OCI-M2 (cell line): Measurements from ENCODE around the gene ADARB2.
"Not testable (repeated sequence)": the region's sequence is repeated elsewhere in the genome, so short reads cannot be mapped to it uniquely, and the experiment has no call there.

Experiments
- DNase-seq: peaks from one replicate; lab custom pipeline; 2025; ENCODE audit not compliant: unreplicated experiment; lab: John Stamatoyannopoulos, UW

ADARB2 gene

GRCh38 chr10:1552406-1552805 lies 184.9 kb downstream of the ADARB2 start:
- no peak for DNase-seq

DNA sequence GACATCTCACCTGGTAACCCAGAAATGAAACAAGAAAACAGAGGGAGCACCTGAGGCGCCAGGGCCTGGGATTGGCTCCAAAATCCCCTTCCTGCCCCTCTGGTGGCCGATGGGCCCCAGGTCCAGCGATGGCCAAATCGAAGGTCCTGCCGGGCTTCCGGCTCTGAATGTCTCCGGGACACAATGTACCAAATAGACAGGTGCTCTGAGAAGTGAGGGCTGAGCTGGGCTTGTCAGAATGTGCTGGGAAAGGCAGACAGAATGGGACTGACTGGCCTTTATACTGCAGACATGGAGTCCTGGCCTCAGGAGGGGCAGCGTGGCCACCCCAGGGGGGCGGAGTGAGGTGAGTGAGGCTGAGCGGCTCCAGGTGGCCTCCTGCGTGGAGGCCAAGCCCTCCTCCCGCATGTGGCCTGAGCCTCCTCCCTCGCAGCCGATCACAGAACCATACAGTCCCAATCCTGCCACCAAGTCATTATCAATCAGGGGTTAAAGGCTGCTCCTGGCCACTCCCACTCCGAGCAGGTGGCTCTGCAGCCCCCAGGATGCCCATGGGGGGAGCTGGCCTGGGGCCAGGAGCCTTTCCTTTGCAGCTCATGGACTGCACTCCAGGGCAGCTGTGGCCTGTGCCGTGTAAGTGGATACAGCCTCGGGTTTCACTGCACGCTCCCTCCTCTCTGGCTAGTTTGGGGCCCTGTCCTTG lies 185.5 kb downstream of the ADARB2 start:
- no peak for DNase-seq

- DNase-seq, result no peak
Measured at GRCh38 chr10:1550616-1551015, 186.7 kb downstream of the ADARB2 start.

DNA sequence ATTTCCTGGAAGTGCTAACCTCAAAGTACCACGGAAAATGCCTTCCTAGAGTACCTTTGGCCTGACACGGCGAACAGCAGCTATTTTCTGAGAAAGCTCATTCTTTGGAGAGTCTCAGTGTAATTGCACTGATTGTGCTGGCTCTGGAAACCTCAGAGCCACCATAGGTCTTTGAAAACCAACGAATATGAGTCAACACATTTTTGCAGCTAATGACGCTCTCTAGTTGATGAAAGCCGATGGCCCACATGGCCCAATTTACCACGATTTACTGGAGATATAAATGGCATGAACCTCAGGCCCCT lies 187.1 kb downstream of the ADARB2 start:
- no peak for DNase-seq

DNA sequence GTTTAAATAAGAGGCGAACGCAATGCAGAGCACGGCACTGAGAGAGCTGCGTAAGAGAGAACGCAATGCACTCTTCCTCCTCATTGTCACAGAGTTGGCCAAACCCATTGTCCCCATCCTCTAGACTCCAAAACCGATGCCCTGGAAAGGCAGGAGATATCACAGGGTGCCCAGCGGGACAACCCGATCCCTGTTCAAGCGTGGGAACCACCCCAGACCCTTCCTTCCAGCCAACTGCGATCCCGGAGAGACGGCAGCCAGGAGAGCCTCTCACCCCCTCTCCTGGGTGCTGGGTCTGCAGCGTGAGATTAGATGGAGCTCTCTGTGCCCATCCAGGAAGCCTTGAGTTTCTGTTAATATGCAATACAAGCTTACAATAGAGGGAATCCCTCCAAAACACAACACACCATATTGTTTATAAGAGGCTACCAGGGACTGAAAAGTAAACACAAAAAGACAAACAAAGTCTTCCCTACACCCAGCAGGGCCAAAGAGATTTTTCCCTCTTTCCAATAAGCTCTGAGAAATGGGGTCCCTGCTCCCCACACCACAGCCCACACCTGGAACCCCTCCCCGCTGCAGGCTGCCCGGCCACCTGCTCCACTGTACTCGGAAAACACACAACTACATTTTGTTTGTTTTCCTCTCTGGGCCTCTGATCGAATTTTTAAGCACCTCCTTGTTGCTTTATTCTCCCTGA lies 187.6 kb downstream of the ADARB2 start:
- DNase-seq, result no peak

- DNase-seq, result no peak
Measured at GRCh38 chr10:1548596-1548995, 188.7 kb downstream of the ADARB2 start.

DNA sequence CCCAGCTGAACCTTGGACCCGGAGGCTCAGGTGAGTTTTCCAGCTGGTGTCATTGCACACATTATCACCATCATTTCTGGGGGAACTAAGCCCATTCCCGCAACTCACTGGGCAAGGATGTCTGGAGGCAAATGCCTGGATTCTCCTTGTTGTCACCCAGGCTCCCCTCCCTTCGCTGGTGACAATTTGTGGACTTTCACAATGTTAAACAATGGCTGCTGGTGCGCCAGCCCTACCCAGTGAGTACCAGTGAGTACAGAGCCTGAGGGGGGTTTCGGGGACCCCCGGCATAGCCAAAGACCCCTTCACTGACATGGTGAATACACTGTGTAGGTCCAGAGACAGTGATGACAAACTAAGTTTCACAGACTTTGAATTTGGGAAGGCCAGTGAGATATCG lies 189.2 kb downstream of the ADARB2 start:
- no peak for DNase-seq

DNA sequence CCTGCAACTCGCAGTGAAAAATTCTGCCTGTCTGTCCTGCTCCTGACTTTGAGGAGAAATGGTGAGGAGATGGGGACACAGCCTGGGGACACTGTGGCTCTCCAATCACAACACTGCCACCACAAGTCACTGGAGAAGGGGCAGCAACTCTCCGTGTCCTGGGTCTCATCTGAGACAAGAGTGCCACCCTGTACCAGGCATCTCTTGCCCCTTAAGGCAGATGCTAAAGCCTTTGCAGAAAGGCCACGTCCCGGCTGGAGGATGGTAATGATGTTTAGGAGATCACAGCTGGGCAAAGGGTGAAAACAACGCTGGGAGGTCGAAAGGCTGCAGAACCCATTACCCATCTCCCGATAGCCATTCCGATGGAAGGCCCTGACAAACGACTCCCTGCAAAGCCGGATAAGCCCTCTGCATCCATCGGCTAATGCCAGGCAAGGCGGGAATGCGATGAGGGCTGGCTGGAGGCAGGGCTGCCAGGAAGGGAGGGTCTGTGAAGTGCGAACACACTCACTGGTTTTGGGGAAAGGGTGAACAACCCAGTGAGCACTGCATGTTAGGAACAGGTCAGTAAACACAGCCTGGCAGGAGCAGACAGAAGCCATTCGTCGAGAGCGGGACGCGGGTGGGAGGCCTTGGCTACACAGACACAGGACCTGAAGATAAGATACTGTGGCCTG lies 190.8 kb downstream of the ADARB2 start:
- no peak for DNase-seq

DNA sequence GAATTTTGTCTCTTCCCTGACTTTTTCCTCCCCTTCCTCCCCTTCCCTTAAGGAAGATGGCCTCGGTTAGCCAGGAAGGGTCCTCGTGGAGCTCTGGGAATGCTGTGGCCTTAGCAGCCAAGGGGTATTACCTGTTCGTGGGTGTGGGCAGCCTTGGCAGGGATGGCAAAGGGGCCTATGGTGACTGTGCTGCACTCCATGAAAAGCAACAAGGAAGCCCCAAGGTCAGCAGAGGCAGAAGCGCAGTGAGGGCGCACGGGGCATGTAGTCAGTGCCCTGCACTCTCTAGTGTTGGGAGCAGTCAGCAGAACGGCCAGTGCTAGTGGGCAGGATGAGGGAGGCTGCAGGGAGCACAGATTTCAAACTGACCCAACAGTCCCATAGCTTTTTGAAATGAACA lies 191.8 kb downstream of the ADARB2 start:
- no peak for DNase-seq

- DNase-seq, result no peak
Measured at GRCh38 chr10:1544929-1545328, 192.4 kb downstream of the ADARB2 start.

GRCh38 chr10:1544209-1544673 lies 193.1 kb downstream of the ADARB2 start:
- DNase-seq, result no peak

DNA sequence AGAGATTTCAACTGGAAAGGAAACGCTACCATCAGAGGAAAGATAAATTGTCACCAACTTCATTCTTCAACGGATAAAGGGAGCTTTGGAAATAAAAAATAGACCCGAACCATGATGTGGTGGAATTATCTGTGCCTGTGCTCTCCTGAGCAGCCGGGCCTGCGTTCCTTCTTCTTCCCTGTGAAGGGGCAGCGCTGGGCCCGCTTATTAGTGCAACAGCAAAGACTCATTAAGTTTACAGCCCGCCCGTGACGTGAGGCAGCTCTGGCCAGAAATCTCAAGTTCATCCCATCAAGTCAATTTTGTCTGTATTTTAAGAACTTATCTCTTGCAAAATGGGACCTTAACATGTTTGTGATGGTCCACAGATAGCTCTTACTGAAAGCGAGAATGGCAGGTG lies 193.7 kb downstream of the ADARB2 start:
- DNase-seq, result no peak

DNA sequence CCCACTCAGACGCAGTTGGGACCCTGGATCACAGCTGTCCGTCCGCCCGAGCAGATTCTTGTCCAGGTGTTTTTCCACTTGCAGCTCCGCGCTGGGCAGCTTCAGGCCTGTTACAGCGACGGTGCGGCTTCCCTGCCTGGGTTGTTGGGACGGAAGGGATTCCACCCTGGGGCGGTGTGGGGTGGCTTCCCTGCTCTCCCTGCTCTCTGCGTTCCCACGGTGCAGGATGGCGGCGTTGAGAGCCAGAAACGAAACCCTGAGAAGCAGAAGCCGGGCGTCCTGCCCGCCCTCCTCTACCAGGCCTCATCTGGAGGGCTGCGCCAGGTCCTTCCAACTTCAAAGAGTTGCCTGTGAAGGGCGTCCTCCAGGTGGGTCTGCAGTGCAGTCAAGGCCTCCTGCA lies 194.4 kb downstream of the ADARB2 start:
- no peak for DNase-seq

GRCh38 chr10:1540144-1540543 lies 197.2 kb downstream of the ADARB2 start:
- DNase-seq, result no peak

- DNase-seq, result no peak
Measured at GRCh38 chr10:1539216-1539615, 198.1 kb downstream of the ADARB2 start.

GRCh38 chr10:1538531-1539061 lies 198.7 kb downstream of the ADARB2 start:
- DNase-seq, result no peak

GRCh38 chr10:1538121-1538520 lies 199.2 kb downstream of the ADARB2 start:
- no peak for DNase-seq

GRCh38 chr10:1537449-1537848 lies 199.9 kb downstream of the ADARB2 start:
- DNase-seq, result not testable (repeated sequence)

GRCh38 chr10:1536341-1536740 lies 201.0 kb downstream of the ADARB2 start:
- no peak for DNase-seq

- DNase-seq, result no peak
Measured at GRCh38 chr10:1535301-1535965, 201.9 kb downstream of the ADARB2 start.

- DNase-seq, result no peak
Measured at GRCh38 chr10:1534820-1535219, 202.5 kb downstream of the ADARB2 start.
